ENCODE measurements around the gene MICALL2.

MICALL2 gene

DNA sequence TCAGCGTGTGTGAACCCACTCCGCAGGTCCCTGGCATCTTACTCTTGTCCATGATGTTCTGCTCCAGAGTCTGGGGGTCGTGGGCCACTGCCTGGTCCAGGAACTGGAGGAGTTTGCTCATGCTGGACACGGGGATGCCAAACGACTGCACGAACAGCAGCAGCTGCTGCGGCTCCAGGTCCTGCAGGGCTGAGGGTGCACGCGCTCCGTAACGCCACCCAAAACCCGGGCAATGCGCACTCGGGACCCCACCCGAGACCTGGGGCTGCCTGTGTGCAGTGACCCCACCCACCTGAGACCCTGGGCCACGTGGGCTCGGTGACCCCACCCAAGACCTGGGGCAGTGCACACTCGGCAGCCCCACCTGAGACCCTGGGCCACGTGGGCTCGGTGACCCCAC is 22.0 kb upstream of the MICALL2 start:
- Histone ChIP-seq H3K4me1 (ENCODE audit: control insufficient read depth, insufficient read depth, low read length, poor library complexity, severe bottlenecking) (no peaks in the 10 kb centered on the region), H3K9me3 (ENCODE audit: control insufficient read depth, low read length) (no peaks in the 10 kb centered on the region), H3K27ac (ENCODE audit: low read depth, low read length, severe bottlenecking) (no peak overlapping the region), H3K4me3 (ENCODE audit: extremely low read depth, insufficient read depth, low read length, poor library complexity, severe bottlenecking) (no peak overlapping the region), H3K36me3 (ENCODE audit: control insufficient read depth, insufficient read depth, low read length) (peaks cover 70% of the 10 kb centered on the region)
- WGBS, 2 experiments (ENCODE audit: insufficient coverage in 2 of 2): 94 to 98% methylated on average over 20 of the region's 20 CpGs

DNA sequence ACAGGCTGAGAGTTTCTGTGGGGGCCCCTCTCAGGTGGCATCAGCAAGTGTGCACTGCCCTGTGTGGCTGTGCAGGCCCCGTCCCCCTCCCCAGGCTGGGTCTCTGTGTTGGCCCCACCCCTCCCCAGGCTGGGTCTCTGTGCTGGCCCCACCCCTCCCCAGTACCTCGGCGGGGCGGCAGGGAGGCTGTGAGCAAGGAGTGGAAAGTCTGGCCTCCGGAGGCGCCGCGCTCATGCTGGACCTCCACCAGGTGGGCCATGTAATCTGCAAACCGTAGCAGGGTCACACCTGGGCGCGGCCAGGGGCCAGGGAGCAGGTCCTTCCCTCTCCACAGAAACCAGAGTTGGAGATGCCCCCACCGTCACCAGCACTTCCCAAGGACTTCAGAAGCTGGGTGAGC is 21.4 kb upstream of the MICALL2 start:
- H3K9me3 ChIP-seq (ENCODE audit: control insufficient read depth, low read length): no peaks in the 10 kb centered on the region
- H3K4me1 ChIP-seq (ENCODE audit: control insufficient read depth, insufficient read depth, low read length, poor library complexity, severe bottlenecking): no peaks in the 10 kb centered on the region
- no peak overlapping the region for H3K27ac ChIP-seq (ENCODE audit: low read depth, low read length, severe bottlenecking)
- peaks cover 68% of the 10 kb centered on the region for H3K36me3 ChIP-seq (ENCODE audit: control insufficient read depth, insufficient read depth, low read length)
- no peak overlapping the region for H3K4me3 ChIP-seq (ENCODE audit: extremely low read depth, insufficient read depth, low read length, poor library complexity, severe bottlenecking)
- 91 to 100% methylated on average over 9 to 10 of the region's 12 CpGs for WGBS, 2 experiments (ENCODE audit: insufficient coverage in 2 of 2)

GRCh38 chr7:1479287-1479686 is 20.0 kb upstream of the MICALL2 start:
- Histone ChIP-seq H3K9me3 (ENCODE audit: control insufficient read depth, low read length) (no peaks in the 10 kb centered on the region), H3K36me3 (ENCODE audit: control insufficient read depth, insufficient read depth, low read length) (peaks cover 58% of the 10 kb centered on the region), H3K27ac (ENCODE audit: low read depth, low read length, severe bottlenecking) (no peak overlapping the region), H3K4me3 (ENCODE audit: extremely low read depth, insufficient read depth, low read length, poor library complexity, severe bottlenecking) (no peak overlapping the region), H3K4me1 (ENCODE audit: control insufficient read depth, insufficient read depth, low read length, poor library complexity, severe bottlenecking) (no peaks in the 10 kb centered on the region)
- 92 to 96% methylated on average over 20 to 24 of the region's 24 CpGs for WGBS, 2 experiments (ENCODE audit: insufficient coverage in 2 of 2)

DNA sequence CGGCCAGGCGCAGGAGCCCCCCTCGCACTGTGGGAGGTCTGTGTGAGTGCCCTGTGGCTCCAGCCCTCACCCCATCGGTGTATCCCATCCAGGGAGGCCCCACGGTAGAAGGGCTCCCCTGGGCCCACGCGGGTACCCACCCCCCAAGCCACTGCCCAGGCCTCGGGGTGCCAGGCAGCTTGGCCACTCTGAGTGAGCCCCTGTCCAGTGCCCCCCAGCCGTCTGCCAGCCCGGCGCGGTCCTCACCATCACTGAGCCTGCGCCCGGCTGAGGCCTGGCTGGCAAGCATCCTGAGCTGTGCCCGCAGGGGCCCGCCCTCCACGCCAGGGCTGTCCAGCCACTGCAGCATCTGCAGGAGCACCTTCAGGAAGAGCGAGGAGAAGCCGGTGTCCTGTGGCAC is 19.2 kb upstream of the MICALL2 start:
- H3K4me3 ChIP-seq (ENCODE audit: extremely low read depth, insufficient read depth, low read length, poor library complexity, severe bottlenecking): no peak overlapping the region
- H3K36me3 ChIP-seq (ENCODE audit: control insufficient read depth, insufficient read depth, low read length): peaks cover 55% of the 10 kb centered on the region
- H3K27ac ChIP-seq (ENCODE audit: low read depth, low read length, severe bottlenecking): no peak overlapping the region
- no peaks in the 10 kb centered on the region for H3K4me1 ChIP-seq (ENCODE audit: control insufficient read depth, insufficient read depth, low read length, poor library complexity, severe bottlenecking)
- H3K9me3 ChIP-seq (ENCODE audit: control insufficient read depth, low read length): no peaks in the 10 kb centered on the region
- 92 to 94% methylated on average over 16 of the region's 19 CpGs for WGBS, 2 experiments (ENCODE audit: insufficient coverage in 2 of 2)

DNA sequence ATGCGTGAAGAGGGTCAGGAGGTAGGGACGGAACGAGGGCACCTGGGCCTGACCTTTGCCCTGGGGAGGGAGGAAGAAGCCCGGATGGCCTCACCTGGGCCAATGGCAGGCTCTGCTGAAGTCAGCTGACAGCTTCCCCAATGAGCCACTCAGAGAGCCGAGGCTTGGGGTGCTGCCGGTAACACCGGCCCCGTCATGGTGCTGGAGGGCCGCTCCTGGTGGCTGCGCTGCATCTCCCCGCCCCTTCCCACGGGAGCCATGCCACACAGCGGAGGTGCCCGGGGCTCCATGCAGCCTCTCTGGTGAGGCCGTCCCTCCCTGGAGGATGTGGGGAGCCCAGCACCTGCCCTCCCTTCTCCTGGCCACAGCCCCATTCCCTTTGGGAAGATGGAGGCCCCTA is 17.6 kb upstream of the MICALL2 start:
- H3K4me3 ChIP-seq (ENCODE audit: extremely low read depth, insufficient read depth, low read length, poor library complexity, severe bottlenecking): no peak overlapping the region
- H3K36me3 ChIP-seq (ENCODE audit: control insufficient read depth, insufficient read depth, low read length): peaks cover 49% of the 10 kb centered on the region
- no peaks in the 10 kb centered on the region for H3K9me3 ChIP-seq (ENCODE audit: control insufficient read depth, low read length)
- no peaks in the 10 kb centered on the region for H3K4me1 ChIP-seq (ENCODE audit: control insufficient read depth, insufficient read depth, low read length, poor library complexity, severe bottlenecking)
- 93 to 95% methylated on average over 15 of the region's 15 CpGs for WGBS, 2 experiments (ENCODE audit: insufficient coverage in 2 of 2)
- no peak overlapping the region for H3K27ac ChIP-seq (ENCODE audit: low read depth, low read length, severe bottlenecking)

DNA sequence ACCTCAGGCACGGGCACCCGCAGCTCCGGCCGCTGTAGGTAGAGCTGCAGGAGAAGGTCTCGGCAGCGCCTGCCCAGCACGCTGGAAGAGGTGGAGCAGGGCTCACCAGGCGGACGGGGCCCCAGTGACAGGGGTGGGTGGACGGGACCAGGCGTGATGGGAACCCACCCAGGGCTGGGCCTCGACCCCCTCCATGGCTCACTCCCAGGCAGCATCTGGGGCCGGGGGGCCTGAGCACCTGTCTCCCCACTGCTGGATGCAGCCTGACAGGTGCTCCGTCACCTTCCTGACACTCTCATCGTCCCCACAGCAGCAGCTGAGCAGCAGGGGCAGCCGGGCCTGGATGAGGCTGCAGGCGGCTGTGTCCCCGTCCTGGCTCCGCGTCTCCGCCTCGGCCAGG is 16.7 kb upstream of the MICALL2 start:
- Histone ChIP-seq H3K36me3 (ENCODE audit: control insufficient read depth, insufficient read depth, low read length) (peaks cover 48% of the 10 kb centered on the region), H3K9me3 (ENCODE audit: control insufficient read depth, low read length) (no peaks in the 10 kb centered on the region)

GRCh38 chr7:1475393-1475792 is 16.1 kb upstream of the MICALL2 start:
- Histone ChIP-seq H3K9me3 (ENCODE audit: control insufficient read depth, low read length) (no peaks in the 10 kb centered on the region), H3K4me1 (ENCODE audit: control insufficient read depth, insufficient read depth, low read length, poor library complexity, severe bottlenecking) (no peaks in the 10 kb centered on the region), H3K27ac (ENCODE audit: low read depth, low read length, severe bottlenecking) (no peak overlapping the region), H3K4me3 (ENCODE audit: extremely low read depth, insufficient read depth, low read length, poor library complexity, severe bottlenecking) (no peak overlapping the region), H3K36me3 (ENCODE audit: control insufficient read depth, insufficient read depth, low read length) (peaks cover 51% of the 10 kb centered on the region)
- 95 to 96% methylated on average over 16 to 17 of the region's 17 CpGs for WGBS, 2 experiments (ENCODE audit: insufficient coverage in 2 of 2)

More for the DNA sequence above, 16.7 kb upstream of the MICALL2 start:
- WGBS, 2 experiments (ENCODE audit: insufficient coverage in 2 of 2): 97% methylated on average over 22 of the region's 22 CpGs
- H3K4me3 ChIP-seq (ENCODE audit: extremely low read depth, insufficient read depth, low read length, poor library complexity, severe bottlenecking): no peak overlapping the region
- no peaks in the 10 kb centered on the region for H3K4me1 ChIP-seq (ENCODE audit: control insufficient read depth, insufficient read depth, low read length, poor library complexity, severe bottlenecking)
- H3K27ac ChIP-seq (ENCODE audit: low read depth, low read length, severe bottlenecking): no peak overlapping the region

DNA sequence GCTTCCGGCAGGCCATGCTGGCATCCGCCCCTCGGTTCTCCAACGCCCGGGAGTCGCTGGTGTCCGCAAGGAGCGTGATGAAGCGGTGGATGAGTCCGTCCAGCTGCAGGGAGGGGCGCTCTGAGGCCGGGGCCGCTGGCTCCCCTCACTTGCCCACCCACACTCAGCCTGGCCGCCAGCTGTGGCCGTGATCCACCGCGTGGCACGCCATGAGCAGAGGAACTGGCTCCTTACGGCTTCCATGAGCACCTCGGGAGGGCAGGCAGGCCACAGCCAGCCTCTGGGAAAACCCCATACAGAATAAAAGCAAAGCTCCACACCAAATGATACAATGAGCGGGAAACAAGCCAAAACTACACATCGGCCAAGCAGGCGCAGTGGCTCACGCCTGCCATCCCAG is 15.5 kb upstream of the MICALL2 start:
- Histone ChIP-seq H3K36me3 (ENCODE audit: control insufficient read depth, insufficient read depth, low read length) (peaks cover 45% of the 10 kb centered on the region), H3K9me3 (ENCODE audit: control insufficient read depth, low read length) (no peaks in the 10 kb centered on the region), H3K4me1 (ENCODE audit: control insufficient read depth, insufficient read depth, low read length, poor library complexity, severe bottlenecking) (no peaks in the 10 kb centered on the region), H3K27ac (ENCODE audit: low read depth, low read length, severe bottlenecking) (no peak overlapping the region), H3K4me3 (ENCODE audit: extremely low read depth, insufficient read depth, low read length, poor library complexity, severe bottlenecking) (no peak overlapping the region)
- WGBS, 2 experiments (ENCODE audit: insufficient coverage in 2 of 2): 97% methylated on average over 17 to 23 of the region's 24 CpGs

GRCh38 chr7:1473864-1474512 is 14.7 kb upstream of the MICALL2 start:
- Histone ChIP-seq H3K27ac (ENCODE audit: low read depth, low read length, severe bottlenecking) (no peak overlapping the region), H3K4me3 (ENCODE audit: extremely low read depth, insufficient read depth, low read length, poor library complexity, severe bottlenecking) (no peak overlapping the region), H3K4me1 (ENCODE audit: control insufficient read depth, insufficient read depth, low read length, poor library complexity, severe bottlenecking) (no peaks in the 10 kb centered on the region), H3K9me3 (ENCODE audit: control insufficient read depth, low read length) (no peaks in the 10 kb centered on the region), H3K36me3 (ENCODE audit: control insufficient read depth, insufficient read depth, low read length) (peaks cover 45% of the 10 kb centered on the region)
- 45 to 48% methylated on average over 25 to 36 of the region's 37 CpGs for WGBS, 2 experiments (ENCODE audit: insufficient coverage in 2 of 2)

GRCh38 chr7:1470901-1471300 is 11.6 kb upstream of the MICALL2 start:
- Histone ChIP-seq H3K27ac (ENCODE audit: low read depth, low read length, severe bottlenecking) (no peak overlapping the region), H3K9me3 (ENCODE audit: control insufficient read depth, low read length) (no peaks in the 10 kb centered on the region), H3K4me1 (ENCODE audit: control insufficient read depth, insufficient read depth, low read length, poor library complexity, severe bottlenecking) (peaks cover 11% of the 10 kb centered on the region), H3K36me3 (ENCODE audit: control insufficient read depth, insufficient read depth, low read length) (peaks cover 24% of the 10 kb centered on the region), H3K4me3 (ENCODE audit: extremely low read depth, insufficient read depth, low read length, poor library complexity, severe bottlenecking) (no peak overlapping the region)
- 94 to 95% methylated on average over 10 to 16 of the region's 21 CpGs for WGBS, 2 experiments (ENCODE audit: insufficient coverage in 2 of 2)

DNA sequence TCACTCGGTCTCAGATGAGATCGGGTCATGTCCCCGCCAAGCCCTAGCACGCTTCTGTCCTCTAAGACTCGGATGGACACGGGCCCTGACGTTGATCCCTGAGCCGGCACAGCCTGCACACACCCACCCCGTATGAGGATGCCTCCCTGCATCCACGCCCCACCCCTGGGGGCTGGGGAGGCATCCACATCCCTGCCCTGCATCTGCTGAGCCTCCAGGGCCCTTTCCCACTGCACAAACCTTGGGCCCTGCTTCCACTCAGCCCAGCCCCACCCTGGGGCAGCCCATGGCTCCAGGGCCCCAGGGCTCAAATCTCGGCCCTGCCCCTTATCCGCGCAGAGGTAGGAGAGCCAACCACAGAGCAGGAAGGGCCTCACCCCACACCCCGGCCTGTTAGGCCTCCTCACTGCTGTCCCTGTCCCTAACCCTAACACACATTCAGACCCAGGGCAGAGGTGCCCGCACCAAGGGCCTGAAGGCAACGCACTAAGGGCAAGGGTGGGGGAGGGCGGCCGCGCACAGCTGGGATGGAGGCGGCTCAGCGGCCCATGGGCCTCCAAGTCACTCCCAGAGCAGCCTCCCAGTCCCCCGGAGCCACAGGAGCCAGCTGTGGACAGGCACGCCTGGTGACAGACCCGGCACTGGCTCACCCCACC is 9.5 kb upstream of the MICALL2 start:
- peak overlapping the region; percentile 5 for H3K27ac ChIP-seq (ENCODE audit: low read depth, low read length, severe bottlenecking)
- 94 to 95% methylated on average over 18 to 21 of the region's 24 CpGs for WGBS, 2 experiments (ENCODE audit: insufficient coverage in 2 of 2)
- peaks cover 11% of the 10 kb centered on the region for H3K4me1 ChIP-seq (ENCODE audit: control insufficient read depth, insufficient read depth, low read length, poor library complexity, severe bottlenecking)
- H3K4me3 ChIP-seq (ENCODE audit: extremely low read depth, insufficient read depth, low read length, poor library complexity, severe bottlenecking): no peak overlapping the region
- H3K9me3 ChIP-seq (ENCODE audit: control insufficient read depth, low read length): no peaks in the 10 kb centered on the region
- peaks cover 22% of the 10 kb centered on the region for H3K36me3 ChIP-seq (ENCODE audit: control insufficient read depth, insufficient read depth, low read length)

Measured in mesodermal cell (in vitro differentiated cells).